T-helper 1 cell (primary cell): Measurements from ENCODE around the gene SOBP.

Experiments
- DNase-seq, 5 donors: peaks; one replicate each; pipeline ENCODE4 v3.0.0-alpha.2; 2012 to 2020

The SOBP gene

GRCh38 chr6:107590378-107590777 is 100.5 kb downstream of the SOBP start:
- DNase-seq, result no peak

DNA sequence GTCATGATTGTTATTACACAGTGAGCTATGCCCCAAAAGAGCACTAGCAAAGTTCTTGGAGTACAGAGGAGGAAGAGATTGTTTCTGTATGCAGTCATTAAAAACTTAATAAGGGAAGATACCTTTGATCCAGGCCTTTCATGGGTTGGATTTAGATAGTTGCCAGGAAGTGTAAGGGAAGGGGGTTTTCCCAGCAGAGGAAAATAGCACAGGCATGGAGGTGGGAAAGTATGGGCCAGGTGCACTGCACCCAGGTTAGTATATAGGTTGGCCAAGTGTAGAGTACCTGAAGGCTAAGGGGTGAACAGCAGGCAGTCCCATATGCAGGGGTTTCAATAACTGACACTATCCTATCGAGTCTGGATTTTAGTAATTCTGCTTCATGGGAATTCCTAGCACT is 101.4 kb downstream of the SOBP start:
- no peak for DNase-seq

GRCh38 chr6:107592806-107593205 is 102.9 kb downstream of the SOBP start:
- no peak for DNase-seq

DNA sequence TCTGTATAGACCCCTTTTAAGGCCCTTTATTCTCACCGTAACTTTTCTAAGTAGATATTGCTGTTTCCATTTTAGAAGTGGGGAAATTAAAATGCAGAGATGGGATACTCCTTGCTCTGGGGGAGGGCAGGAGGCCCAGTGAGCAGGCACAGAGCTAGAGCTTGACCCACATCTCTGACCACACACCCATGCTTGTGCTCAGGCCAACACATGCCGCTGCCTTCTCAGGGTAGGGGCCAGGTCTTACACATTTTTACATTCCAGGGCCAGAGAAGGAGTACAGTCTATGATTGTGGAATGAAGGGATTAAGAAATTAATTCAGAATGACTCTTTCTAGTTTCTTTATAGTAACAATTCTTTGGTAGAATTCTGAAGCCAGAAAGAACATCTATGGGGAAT is 104.8 kb downstream of the SOBP start:
- DNase-seq, result no peak

DNA sequence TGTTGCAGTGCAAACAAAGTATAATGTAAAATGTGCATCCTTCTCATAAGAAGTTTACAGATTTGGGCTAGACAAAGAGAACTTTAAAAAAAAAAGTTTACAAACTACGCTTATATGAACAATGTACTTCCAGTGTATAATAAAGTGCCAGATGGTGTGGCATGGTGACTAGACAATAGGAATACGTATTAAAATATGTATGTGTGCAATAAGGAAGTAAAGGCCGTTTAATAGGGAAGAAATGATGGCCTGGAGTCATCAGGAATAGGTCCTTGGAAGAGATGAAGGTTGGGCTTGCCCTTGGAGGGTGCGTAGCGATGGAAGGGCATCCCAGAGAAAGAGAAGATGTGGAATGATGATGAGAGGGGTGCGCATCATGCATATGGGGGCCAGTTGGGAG is 108.2 kb downstream of the SOBP start:
- DNase-seq, result no peak

DNA sequence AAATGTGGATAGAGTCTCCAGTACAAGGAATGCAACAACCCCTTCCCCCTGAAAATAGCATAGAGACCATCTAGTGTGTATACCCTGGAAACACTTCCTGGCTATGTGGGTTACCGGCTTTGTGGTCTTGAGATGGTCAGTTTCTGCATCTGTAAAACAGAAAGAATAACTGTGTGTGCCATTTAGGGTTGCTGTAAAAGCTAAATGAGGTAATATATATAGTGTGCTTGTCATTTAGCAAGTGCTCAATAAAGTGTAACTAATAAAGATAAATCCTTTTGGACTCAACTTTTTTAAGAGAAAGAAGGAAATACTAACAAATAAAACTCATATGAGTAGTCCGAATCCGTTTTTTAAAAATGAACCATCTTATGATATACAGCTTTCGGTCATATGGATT is 109.1 kb downstream of the SOBP start:
- no peak for DNase-seq

DNA sequence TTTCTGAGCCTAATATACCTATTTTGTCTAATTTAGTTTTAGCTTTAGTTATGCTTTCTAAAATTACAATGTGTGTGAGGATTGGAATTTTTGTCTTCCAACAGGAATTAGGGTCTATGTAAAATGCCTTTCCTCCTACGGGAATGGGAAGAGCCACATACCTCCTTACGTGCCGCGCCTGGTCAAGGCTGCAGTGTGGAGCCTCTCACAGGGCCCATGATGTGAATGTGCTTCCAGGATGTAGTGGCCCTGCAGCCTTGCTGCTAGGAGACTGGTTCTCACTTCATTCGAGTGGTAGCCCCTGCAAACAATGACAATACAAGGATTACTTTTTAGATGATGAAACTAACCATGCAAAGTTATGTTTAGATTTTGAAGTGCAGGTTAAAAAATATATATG is 110.2 kb downstream of the SOBP start:
- no peak for DNase-seq

GRCh38 chr6:107600936-107601335 is 111.0 kb downstream of the SOBP start:
- no peak for DNase-seq

GRCh38 chr6:107601406-107601805 is 111.5 kb downstream of the SOBP start:
- no peak for DNase-seq

DNA sequence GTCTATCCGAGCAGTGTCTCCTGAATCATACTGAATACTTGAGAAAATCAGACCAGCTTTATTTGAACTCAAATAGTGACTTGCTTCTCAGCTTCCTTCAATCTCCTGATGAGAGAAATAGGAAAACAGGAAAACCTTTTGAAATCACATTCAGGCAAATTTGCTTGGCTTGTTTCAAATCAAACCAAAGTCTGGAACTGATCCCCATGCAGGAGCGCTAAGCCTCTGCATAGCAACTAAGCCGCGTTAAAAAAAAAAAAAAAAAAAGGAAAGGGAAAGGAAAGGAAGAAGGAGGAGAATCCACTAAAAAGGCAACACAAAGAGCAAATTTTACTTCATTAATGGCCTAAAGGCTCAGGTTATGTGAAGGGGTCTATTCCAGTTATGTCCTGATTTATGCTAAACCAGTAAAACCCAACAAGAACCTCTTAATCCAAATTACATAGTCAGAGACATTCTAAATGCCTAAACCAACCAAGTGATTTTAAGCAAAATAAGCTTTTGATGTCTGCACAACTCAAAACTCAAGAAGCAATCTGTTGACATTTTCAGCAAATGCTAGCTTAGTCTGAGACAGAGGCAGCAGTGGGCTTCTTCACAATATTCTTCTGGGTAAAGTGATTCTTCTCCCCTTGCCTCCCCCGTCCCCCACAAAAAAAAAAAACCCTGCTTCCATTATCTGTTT is 112.5 kb downstream of the SOBP start:
- no peak for DNase-seq

DNA sequence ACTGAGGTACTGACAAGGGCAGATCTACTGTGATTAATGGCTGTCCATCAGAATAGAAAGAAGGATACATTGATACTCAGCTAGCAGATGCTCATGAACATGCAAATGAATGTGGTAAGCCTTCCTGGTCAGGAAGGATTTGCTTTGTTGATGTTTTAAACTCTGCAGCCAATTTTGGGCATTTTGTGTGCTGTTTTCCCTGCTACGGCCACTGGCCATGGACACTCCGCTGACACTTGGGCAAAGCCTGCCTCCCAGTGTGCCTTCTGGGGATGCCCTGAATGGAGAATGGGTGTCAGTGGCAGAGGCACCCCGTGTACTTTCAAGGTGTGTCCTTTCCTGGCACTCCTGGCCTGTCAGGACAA is 113.1 kb downstream of the SOBP start:
- DNase-seq, result no peak

DNA sequence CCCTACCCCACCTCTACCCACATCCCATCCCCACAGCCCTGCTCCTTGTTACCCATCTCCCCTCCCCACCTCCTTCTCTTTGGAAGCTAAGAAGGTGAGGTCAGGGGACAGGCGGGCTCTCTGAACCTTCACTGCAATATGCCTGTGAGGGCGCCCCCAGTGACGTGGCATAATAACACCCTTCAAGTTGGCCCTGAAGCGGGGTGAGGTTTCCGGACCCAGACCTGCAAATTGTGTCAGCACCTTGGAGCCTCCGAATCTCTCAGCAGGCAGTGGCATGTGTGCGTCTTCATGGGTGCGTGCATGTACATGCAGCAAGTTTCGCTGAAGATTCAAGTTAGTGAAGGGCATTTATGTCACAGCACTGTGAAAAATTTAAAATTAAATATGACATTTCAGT is 114.6 kb downstream of the SOBP start:
- DNase-seq, result no peak

DNA sequence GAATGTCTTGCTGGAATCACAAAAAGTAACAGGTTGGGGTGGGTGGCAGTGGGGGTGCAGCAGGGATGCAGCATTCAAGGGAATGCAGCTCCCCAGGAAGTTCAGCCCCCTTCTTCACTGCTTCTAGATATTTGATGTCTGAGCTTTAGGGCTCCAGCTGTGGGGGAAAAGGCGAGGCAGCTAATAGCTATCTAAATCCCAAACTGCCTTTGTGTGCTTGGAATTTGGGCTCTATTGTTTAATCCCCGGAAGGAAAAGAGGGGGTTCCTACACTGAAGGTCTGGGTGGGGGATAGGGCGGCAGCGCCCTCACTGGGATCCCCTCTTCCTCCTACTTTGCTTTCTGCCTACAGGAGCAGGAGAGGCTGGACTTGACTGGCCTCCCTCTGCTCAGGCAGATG is 116.5 kb downstream of the SOBP start:
- DNase-seq, result no peak

DNA sequence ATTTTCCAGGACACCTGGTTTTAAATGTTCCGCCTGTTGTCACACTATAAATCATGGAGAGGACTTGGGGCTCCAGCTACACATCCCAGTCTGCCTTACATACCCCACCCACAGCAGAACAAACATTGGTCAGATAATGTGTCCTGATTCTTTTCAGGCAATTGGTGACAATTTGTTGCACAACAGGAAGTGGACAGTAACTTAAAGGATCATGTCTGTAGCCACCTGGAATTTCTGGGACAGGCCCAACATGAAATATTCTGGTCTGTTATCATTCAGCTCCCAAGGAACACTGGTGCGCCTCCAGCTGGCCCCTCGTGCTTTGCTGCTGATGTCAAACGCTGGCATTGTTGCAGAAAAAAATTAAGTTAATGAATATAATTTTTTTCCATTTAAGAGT is 117.2 kb downstream of the SOBP start:
- DNase-seq, result no peak

GRCh38 chr6:107611094-107611810 is 121.3 kb downstream of the SOBP start:
- DNase-seq, result no peak

- DNase-seq, result no peak
Measured at GRCh38 chr6:107612762-107613415, 123.0 kb downstream of the SOBP start.

DNA sequence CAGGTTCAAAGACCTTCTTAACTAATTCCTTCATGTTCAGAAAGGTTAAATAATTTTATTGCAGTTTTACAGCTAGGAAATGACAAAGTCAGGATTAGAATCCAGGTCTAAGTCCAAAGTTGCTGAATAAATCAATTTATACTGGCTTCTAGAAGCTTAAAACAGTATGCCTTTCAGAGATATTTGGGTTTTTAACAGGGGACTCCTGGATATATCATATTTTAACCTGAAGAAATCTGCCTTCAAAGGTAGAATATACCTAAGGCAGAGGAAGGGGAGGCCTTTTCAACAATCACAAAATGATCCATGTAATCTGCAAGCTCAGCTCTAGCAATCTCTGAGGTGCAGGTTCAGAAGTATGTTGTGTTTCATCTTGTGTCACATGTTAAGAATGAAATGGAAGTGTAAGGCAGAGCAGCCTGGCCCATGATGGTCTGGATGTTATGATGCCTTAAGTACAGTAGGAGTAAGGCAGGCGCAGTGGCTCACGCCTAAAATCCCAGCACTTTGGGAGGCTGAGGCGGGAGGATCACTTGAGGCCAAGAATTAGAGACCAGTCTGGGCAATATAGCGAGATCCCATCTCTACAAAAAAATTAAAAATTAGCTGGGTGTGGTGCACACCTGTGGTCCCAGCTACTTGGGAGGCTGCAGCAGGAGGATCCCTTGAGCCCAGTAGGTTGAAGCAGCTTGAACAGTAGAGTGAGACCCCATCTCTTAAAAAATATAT is 123.9 kb downstream of the SOBP start:
- DNase-seq, result no peak

DNA sequence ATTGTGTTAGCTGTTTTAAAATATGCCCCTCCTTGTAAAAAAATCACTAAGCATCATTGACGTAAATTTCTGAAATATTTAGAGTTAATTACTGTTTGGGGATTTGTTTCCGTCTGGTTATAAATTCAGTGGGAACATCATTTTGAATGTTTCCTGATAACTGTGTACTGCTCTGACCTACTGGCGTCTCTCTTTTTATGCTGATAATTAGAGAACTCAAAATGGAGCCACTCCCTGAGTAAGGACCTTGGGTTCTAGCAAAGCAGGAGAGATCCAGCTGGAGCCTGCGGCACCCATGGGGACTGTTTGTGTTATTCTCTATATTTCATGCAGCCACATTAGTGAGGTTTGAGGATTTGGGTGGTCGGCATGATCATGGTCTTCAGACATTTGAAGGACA is 124.9 kb downstream of the SOBP start:
- no peak for DNase-seq

GRCh38 chr6:107616775-107617174 is 126.9 kb downstream of the SOBP start:
- no peak for DNase-seq

DNA sequence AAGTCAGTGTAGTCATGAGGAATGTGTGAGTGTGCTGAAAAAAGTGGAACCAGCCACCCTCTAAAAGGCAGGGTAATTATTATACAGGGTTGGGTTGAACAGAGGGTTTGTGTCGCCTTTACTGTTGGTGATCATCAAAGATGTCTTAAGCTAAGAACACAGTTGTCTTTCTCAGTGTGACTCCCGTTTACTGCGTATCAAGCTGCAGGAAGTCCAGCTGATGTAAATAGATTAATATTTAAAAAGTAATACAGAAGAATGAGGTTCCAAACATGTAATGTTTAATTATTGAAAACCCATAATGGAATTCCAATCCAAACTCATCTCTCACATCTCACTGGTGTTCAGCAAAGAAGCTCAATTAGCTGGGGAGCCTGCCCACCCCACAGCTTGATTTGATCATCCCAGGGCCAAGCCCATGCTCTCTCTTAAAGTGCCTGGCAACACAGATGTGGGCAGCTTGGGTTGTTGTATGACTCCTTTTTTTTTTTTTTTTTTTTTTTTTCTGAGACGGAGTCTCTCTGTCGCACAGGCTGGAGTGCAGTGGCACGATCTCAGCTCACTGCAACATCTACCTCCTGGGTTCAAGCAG is 127.5 kb downstream of the SOBP start:
- DNase-seq, result no peak

GRCh38 chr6:107618672-107619071 is 128.8 kb downstream of the SOBP start:
- peak in 2 of 5 donors; percentile 5 to 44 for DNase-seq

- no peak for DNase-seq
Measured at GRCh38 chr6:107620732-107621131, 130.8 kb downstream of the SOBP start.
